ENCODE measurements around the gene WWOX.

DNA sequence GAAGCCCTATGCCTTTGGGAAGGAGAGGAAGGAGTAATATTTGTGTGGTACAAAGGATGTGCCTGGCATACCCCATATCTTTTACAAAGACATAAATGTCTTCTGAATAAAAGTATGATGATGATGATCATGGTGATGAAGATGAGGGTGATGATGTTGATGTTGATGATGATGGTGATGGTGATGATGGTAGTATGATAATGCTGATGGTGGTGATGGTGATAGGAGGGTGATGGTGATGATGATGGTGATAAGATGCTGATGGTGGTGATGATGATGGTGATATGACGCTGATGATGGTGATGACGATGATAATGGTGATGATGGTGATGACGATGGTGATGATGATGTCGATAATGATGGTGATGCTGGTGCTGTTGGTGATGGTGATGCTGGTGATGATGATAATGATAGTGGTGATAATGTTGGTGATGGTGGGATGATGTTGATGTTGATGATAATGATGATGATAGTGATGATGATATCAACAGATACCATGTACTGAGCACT, 684.2 kb downstream of the WWOX start:
- TF ChIP-seq CTCF (IDR thresholded peaks at IDR 0.05; ENCODE audit: insufficient read depth, low read depth, low read length) (no peak), EZH2 (IDR thresholded peaks at IDR 0.05; ENCODE audit: insufficient read depth, low read length) (no peak)
